ENCODE data around the gene PAX5.

- TF ChIP-seq EZH2 (IDR thresholded peaks at IDR 0.05; ENCODE audit: insufficient read depth, poor library complexity, severe bottlenecking) (no peak), EZH2phosphoT487 (IDR thresholded peaks at IDR 0.05; ENCODE audit: insufficient read depth, low read depth) (no peak)
These were observed 32.2 kb upstream of the PAX5 start for GRCh38 chr9:37066139-37066725.
